ENCODE data around the gene TBC1D14.

Gene TBC1D14

DNA sequence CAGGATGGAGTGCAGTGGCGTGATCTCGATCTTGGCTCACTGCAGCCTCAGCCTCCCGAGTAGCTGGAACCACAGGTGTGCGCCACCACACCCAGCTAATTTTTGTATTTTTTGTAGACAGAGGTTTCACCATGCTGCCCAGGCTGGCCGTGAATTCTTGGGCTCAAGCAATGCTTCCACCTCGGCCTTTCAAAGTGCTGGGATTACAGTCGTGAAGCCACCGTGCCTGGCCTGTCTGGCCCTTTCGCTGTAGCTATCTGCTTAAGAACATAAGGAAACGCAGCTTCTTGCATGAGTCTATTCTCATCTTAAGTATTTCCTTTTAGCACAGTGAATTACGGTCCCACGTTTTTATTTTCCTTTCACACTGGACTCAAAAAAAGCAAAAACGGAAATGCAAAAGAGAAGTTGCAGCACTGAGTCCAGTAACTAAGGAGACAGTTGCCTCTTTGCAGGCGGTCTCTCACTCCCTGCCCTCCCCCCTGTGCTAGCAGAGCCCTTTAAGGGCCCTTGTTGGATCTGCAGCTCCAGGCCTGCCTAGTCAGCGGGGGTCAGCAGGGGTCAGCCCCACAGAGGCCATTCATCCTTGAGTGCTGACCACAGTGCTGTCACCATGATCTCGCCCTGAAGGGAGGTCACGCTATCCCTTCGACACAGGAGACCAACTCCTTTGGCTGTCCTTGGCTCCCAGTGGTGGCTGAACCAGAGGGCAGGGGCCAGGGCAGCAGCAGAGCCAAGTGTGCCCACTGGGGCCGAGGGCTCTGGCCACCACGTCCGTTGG lies 21.8 kb upstream of the TBC1D14 start:
- TF ChIP-seq SIN3A (IDR thresholded peaks at IDR 0.05; ENCODE audit: borderline replicate concordance, insufficient read depth, low read length), result no peak
- no peak for TF ChIP-seq REST (IDR thresholded peaks at IDR 0.05; ENCODE audit: insufficient read depth in 1 of 2, low read depth in 2 of 2, low read length in 2 of 2)
- no peak for TF ChIP-seq POLR2AphosphoS5 (IDR thresholded peaks at IDR 0.05; ENCODE audit: low read depth, low read length)
- TF ChIP-seq TAF1 (IDR thresholded peaks at IDR 0.05; ENCODE audit: borderline replicate concordance, insufficient read depth, low read length), result no peak
- no peak for TF ChIP-seq FOXP2 (optimal IDR thresholded peaks at IDR 0.05; ENCODE audit: borderline replicate concordance, extremely low read depth, extremely low read length, insufficient read depth)

DNA sequence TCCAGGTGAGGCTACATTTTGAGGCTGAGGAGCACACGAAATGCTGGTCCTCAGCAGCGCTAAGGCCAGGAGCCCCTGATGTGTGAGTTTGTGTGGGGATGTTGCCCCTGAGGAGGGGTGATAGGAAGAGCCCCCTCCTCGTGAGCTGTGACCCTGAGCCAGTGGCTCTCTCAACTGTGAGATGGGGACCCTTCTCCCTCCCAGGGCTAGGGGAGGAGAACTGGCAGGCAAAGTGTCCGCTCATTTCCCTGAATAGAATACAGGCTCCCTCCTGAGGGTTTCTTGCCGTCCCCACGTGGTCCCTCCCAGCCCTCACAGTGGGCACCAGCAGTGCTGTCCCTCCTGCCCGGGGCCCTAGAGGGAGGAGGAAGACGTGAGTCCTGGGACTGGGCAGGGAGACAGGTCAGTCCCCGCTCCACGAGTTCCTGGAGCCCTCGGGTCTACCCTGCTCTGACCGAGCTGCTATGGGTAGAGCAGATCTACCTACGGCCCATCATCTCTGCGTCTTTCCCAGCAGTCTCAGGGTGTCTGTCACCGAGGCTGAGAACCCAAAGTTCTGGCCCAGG lies 21.0 kb upstream of the TBC1D14 start:
- TF ChIP-seq REST (IDR thresholded peaks at IDR 0.05; ENCODE audit: insufficient read depth in 1 of 2, low read depth in 2 of 2, low read length in 2 of 2) (no peak), TAF1 (IDR thresholded peaks at IDR 0.05; ENCODE audit: borderline replicate concordance, insufficient read depth, low read length) (no peak), POLR2AphosphoS5 (IDR thresholded peaks at IDR 0.05; ENCODE audit: low read depth, low read length) (no peak), SIN3A (IDR thresholded peaks at IDR 0.05; ENCODE audit: borderline replicate concordance, insufficient read depth, low read length) (no peak), FOXP2 (optimal IDR thresholded peaks at IDR 0.05; ENCODE audit: borderline replicate concordance, extremely low read depth, extremely low read length, insufficient read depth) (no peak)

GRCh38 chr4:6889101-6889735 lies 20.4 kb upstream of the TBC1D14 start:
- no peak for TF ChIP-seq TAF1 (IDR thresholded peaks at IDR 0.05; ENCODE audit: borderline replicate concordance, insufficient read depth, low read length)
- TF ChIP-seq FOXP2 (optimal IDR thresholded peaks at IDR 0.05; ENCODE audit: borderline replicate concordance, extremely low read depth, extremely low read length, insufficient read depth), result no peak
- no peak for TF ChIP-seq SIN3A (IDR thresholded peaks at IDR 0.05; ENCODE audit: borderline replicate concordance, insufficient read depth, low read length)
- no peak for TF ChIP-seq POLR2AphosphoS5 (IDR thresholded peaks at IDR 0.05; ENCODE audit: low read depth, low read length)
- no peak for TF ChIP-seq REST (IDR thresholded peaks at IDR 0.05; ENCODE audit: insufficient read depth in 1 of 2, low read depth in 2 of 2, low read length in 2 of 2)

GRCh38 chr4:6889736-6890324 lies 19.8 kb upstream of the TBC1D14 start:
- TF ChIP-seq FOXP2 (optimal IDR thresholded peaks at IDR 0.05; ENCODE audit: borderline replicate concordance, extremely low read depth, extremely low read length, insufficient read depth), result no peak
- no peak for TF ChIP-seq SIN3A (IDR thresholded peaks at IDR 0.05; ENCODE audit: borderline replicate concordance, insufficient read depth, low read length)
- no peak for TF ChIP-seq REST (IDR thresholded peaks at IDR 0.05; ENCODE audit: insufficient read depth in 1 of 2, low read depth in 2 of 2, low read length in 2 of 2)
- no peak for TF ChIP-seq POLR2AphosphoS5 (IDR thresholded peaks at IDR 0.05; ENCODE audit: low read depth, low read length)
- TF ChIP-seq TAF1 (IDR thresholded peaks at IDR 0.05; ENCODE audit: borderline replicate concordance, insufficient read depth, low read length), result no peak

Measured in PFSK-1 (cell line).